Fibroblast of peridontal ligament (primary cell): Measurements from ENCODE around the gene OR2AJ1.

Source experiments
- DNase-seq: peaks from one replicate; pipeline ENCODE4 v3.0.0-alpha.2; 2010; ENCODE audit errors: extremely low read depth

Gene OR2AJ1

GRCh38 chr1:247961791-247962190, 37.1 kb downstream of the OR2AJ1 start:
- DNase-seq: no peak

GRCh38 chr1:247962911-247963588, 38.4 kb downstream of the OR2AJ1 start:
- no peak for DNase-seq

GRCh38 chr1:247964933-247965332, 40.2 kb downstream of the OR2AJ1 start, which contains the start of gene OR2AK2:
Gene OR2AK2, plus strand, starts transcription at chr1:247965233. Its CDS starts 144 bp downstream, at chr1:247965377.
- DNase-seq: no peak

GRCh38 chr1:247966532-247967204, 42.0 kb downstream of the OR2AJ1 start:
- DNase-seq: no peak
